ENCODE results near the gene MBP. TPM values are rescaled to one million over a fixed set of nuclear protein-coding genes. Genes with fewer than 3 reads are reported as not detected.

Gene MBP
- total and polyA plus RNA-seq, 2 of the 4 experiments (the other 2 are of a cell fraction) = 0.72 to 0.90 TPM

DNA sequence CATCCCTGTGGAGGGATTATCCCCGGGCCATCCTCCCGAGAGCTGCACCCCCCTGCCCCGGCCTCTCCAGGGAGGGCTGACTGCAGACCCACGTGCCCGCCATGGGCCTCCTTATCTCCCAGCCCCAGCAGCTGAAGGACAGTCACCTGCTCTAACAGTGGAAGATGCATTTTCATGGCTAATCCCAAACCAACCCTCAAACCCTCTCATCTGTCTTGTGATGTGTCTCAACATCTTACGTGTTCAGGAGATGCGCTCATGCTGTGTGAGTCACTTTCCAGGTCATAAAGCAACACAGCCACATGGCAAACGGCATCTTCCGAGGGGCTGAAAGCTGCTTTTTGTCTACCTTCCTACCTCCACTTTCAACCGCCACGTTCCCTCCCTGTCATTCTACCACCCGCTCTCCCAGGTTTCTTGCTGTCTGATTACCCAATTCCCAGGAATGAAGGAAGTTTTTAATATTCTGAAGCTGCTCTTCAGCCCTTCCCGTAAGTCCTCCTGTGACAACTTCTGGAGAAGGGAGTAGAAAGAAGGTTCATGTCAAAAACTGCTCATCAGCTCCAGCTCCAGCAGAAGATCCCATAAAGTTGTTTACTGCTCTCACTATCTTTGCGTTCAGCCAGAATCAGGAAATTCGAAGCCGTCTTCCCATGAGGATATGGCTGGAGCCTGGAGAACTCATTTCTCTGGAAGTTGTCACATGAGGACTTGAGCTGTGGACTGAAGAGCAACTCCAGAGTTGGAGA is 54.5 kb downstream of the MBP start:
- peak overlapping the region; percentile 87 for H2BK120ac ChIP-seq (ENCODE audit: low read depth, low read length)
- peak overlapping the region; percentile 48 for H3K18ac ChIP-seq (ENCODE audit: low read depth, low read length)
- H3K27me3 ChIP-seq (ENCODE audit: control insufficient read depth, insufficient read depth, low read length) = no peaks in the 10 kb centered on the region
- no peak overlapping the region for H3K4me2 ChIP-seq (ENCODE audit: low read depth, low read length)
- no peaks in the 10 kb centered on the region for H3K9me3 ChIP-seq (ENCODE audit: control insufficient read depth, insufficient read depth, low read length)
- H2AK5ac ChIP-seq (ENCODE audit: low read depth, low read length) = peak overlapping the region; percentile 89
- H3K4ac ChIP-seq (ENCODE audit: low read depth, low read length) = peak overlapping the region; percentile 79
- no TSS peak for BruUV-seq (replicated peaks)
- DNase-seq = peak; percentile 87
- peaks cover 19% of the 10 kb centered on the region for H3K9me1 ChIP-seq (ENCODE audit: insufficient read depth, low read length)
- H2AK9ac ChIP-seq (replicated peaks; ENCODE audit: low read depth, low read length, poor library complexity) = peak overlapping the region; percentile 37
- H3K14ac ChIP-seq (replicated peaks; ENCODE audit: low read depth, low read length) = peak overlapping the region; percentile 81
- CTCF ChIA-PET = no interaction called here
- H3K4me3 ChIP-seq (ENCODE audit: insufficient read depth, low read depth, low read length) = no peak overlapping the region
- peaks cover 22% of the 10 kb centered on the region for H3K4me1 ChIP-seq (ENCODE audit: control insufficient read depth, insufficient read depth, low read length)
- no peak overlapping the region for H3K23ac ChIP-seq (ENCODE audit: low read depth, low read length)
- peak overlapping the region; percentile 14 to 74 for H4K8ac ChIP-seq (ENCODE audit: low read depth in 2 of 2, low read length in 2 of 2)
- H3K79me1 ChIP-seq (ENCODE audit: low read depth in 1 of 2, low read length in 2 of 2) = peaks cover 0 to 20% of the 10 kb centered on the region in 2 experiments; a peak in 3 of 4 replicates
- peak overlapping the region; percentile 35 for H4K91ac ChIP-seq (ENCODE audit: insufficient read depth, low read depth, low read length)
- TF ChIP-seq, protein P1, sequence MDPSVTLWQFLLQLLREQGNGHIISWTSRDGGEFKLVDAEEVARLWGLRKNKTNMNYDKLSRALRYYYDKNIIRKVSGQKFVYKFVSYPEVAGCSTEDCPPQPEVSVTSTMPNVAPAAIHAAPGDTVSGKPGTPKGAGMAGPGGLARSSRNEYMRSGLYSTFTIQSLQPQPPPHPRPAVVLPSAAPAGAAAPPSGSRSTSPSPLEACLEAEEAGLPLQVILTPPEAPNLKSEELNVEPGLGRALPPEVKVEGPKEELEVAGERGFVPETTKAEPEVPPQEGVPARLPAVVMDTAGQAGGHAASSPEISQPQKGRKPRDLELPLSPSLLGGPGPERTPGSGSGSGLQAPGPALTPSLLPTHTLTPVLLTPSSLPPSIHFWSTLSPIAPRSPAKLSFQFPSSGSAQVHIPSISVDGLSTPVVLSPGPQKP (IDR thresholded peaks at IDR 0.05; ENCODE audit: borderline replicate concordance, low read depth, low read length) = no peak
- TF ChIP-seq BHLHE40 (IDR thresholded peaks at IDR 0.05; ENCODE audit: low read depth, low read length) (peak; percentile 26; the same call in 1 of the 2 replicates), MAFK (IDR thresholded peaks at IDR 0.05; ENCODE audit: low read depth, low read length) (no peak), CEBPB (IDR thresholded peaks at IDR 0.05; ENCODE audit: low read depth, low read length) (peak; percentile 68), MAZ (IDR thresholded peaks at IDR 0.05; ENCODE audit: borderline replicate concordance, low read depth, low read length) (no peak), FOS (IDR thresholded peaks at IDR 0.05; ENCODE audit: low read depth, low read length) (peak; percentile 63), SMC3 (IDR thresholded peaks at IDR 0.05; ENCODE audit: low read depth, low read length) (no peak)
- WGBS, 2 experiments (ENCODE audit: extremely low coverage in 2 of 2, insufficient read length in 1 of 2) = 53% methylated on average over 3 of the region's 16 CpGs; no CpG with 5 or more reads in 1 of the 2 experiments
- H2BK15ac ChIP-seq (ENCODE audit: low read depth, low read length) = peak overlapping the region; percentile 46; the same call in 2 of the 3 replicates
- intact Hi-C loops (cut with micrococcal nuclease) = no loop called here
- no peak overlapping the region for H3K27ac ChIP-seq (ENCODE audit: insufficient read depth, low read length)
- H3K56ac ChIP-seq (ENCODE audit: extremely low read depth, insufficient read depth, low read length) = no peak overlapping the region
- H4K20me1 ChIP-seq (ENCODE audit: insufficient read depth, low read length) = no peaks in the 10 kb centered on the region
- POLR2A ChIA-PET (ENCODE audit: unreplicated experiment) = interaction anchor here (1.0 kb wide), 1 partner anchor 23 kb away, joined by 3 read pairs; no protein-coding TSS in a partner anchor
- in situ Hi-C loops (cut with MboI; ENCODE audit: low sequenced_read_pairs) = no loop called here
- H2AFZ ChIP-seq (replicated peaks; ENCODE audit: low read length, poor library complexity) = peak overlapping the region; percentile 25
- H3K36me3 ChIP-seq (ENCODE audit: control insufficient read depth, insufficient read depth, low read length) = no peaks in the 10 kb centered on the region
- H2BK5ac ChIP-seq (ENCODE audit: low read depth, low read length, poor library complexity, severe bottlenecking) = peak overlapping the region; percentile 37
- H2BK20ac ChIP-seq (ENCODE audit: low read depth, low read length) = peak overlapping the region; percentile 71
- H3K9ac ChIP-seq (ENCODE audit: low read depth, low read length) = no peak overlapping the region
- peak; percentile 13; the same call in 1 of the 2 replicates for ATAC-seq (ENCODE audit: low read depth)
- dilution Hi-C loops (cut with HindIII; ENCODE audit: low sequenced_read_pairs, unreplicated experiment) = no loop called here
- H4K5ac ChIP-seq (ENCODE audit: low read depth, low read length) = peak overlapping the region; percentile 56; the same call in 1 of the 2 replicates

Measured in IMR-90 (cell line).